Prostate gland (tissue), 2 donors: ENCODE data around the gene XXYLT1. TPM values are rescaled to one million over a fixed set of nuclear protein-coding genes. Genes with fewer than 3 reads are reported as not detected.

Experiments
- DNase-seq: peaks from one replicate; pipeline ENCODE4 v3.0.0-alpha.2; 2019; ENCODE audit warnings: low spot score
- H3K27ac ChIP-seq, 2 donors: fragments of 200-600 bp; sonication (generic); 2 replicates each; pipeline ENCODE4 v1.5.1; 2017 to 2019
- H3K27me3 ChIP-seq: fragments of 200-600 bp; sonication (generic); replicated peaks from 2 replicates; pipeline ENCODE4 v1.5.1; 2019; ENCODE audit not compliant: insufficient read depth
- H3K36me3 ChIP-seq, 2 donors: fragments of 200-600 bp; sonication (generic); 1 replicate in 1 of 2; 2 replicates in 1 of 2; pipeline versions ENCODE4 v1.5.1 to v1.8.1; 2017 to 2019
- H3K4me1 ChIP-seq: fragments of 200-600 bp; sonication (generic); replicated peaks from 2 replicates; pipeline ENCODE4 v1.5.1; 2019
- H3K4me3 ChIP-seq, 2 donors: fragments of 200-600 bp; sonication (generic); 2 replicates each; pipeline ENCODE4 v1.5.1; 2017 to 2019
- H3K9me3 ChIP-seq: fragments of 200-600 bp; sonication (generic); 2 replicates; pipeline ENCODE4 v1.5.1; 2017
- CTCF ChIP-seq, 4 experiments: fragments of 200-600 bp in 2 of 4; fragments of 450-650 bp in 2 of 4; sonication (generic) in 2 of 4; IDR thresholded peaks; 1 replicate in 3 of 4; 2 replicates in 1 of 4; pipeline ENCODE4 v1.5.1; 2016 to 2019; ENCODE audit warnings: antibody characterized with exemption in 4 of 4, mild to moderate bottlenecking in 2 of 4, moderate library complexity in 2 of 4
- POLR2A ChIP-seq: fragments of 450-650 bp; IDR thresholded peaks from one replicate; pipeline ENCODE4 v1.6.1; 2016; ENCODE audit warnings: antibody characterized with exemption, mild to moderate bottlenecking
- POLR2AphosphoS5 ChIP-seq: sonication (generic); formaldehyde crosslinking; IDR thresholded peaks from one replicate; pipeline ENCODE4 v1.6.1; 2017; ENCODE audit warnings: antibody characterized with exemption
- WGBS: methylation state at CpG from one replicate; pipeline ENCODE4 v1.1.5; 2018; 5-methylcytosine and 5-hydroxymethylcytosine counted together
- intact Hi-C: fragments of 100-400 bp; cut with DNase I; formaldehyde crosslinking; loops from one replicate; pipeline ENCODE4 v1.14.2; 2022
- total RNA-seq, 2 donors: library from RNA; depleted of rRNA; stranded (reverse); fragments of >200 nt; gene quantifications; one replicate each; pipeline ENCODE4 v1.1.0, GENCODE V29; 2016

Gene XXYLT1
- total RNA-seq, 2 donors from 2014 or later, result 14.9 to 22.7 TPM

- no peak for DNase-seq
- Histone ChIP-seq H3K36me3 (no peaks in the 10 kb centered on the region), H3K4me1 (no peaks in the 10 kb centered on the region), H3K9me3 (no peaks in the 10 kb centered on the region), H3K4me3 (no peak overlapping the region), H3K27ac (no peak overlapping the region), H3K27me3 (no peaks in the 10 kb centered on the region)
- no peak for TF ChIP-seq POLR2A
- TF ChIP-seq CTCF (IDR thresholded peaks at IDR 0.05), result no peak
- TF ChIP-seq POLR2AphosphoS5, result no peak
- intact Hi-C loops, result no loop called here
- WGBS, result 87% methylated on average over 12 of the region's 12 CpGs
Measured at GRCh38 chr3:195078891-195079440, 192.0 kb downstream of the XXYLT1 start.

DNA sequence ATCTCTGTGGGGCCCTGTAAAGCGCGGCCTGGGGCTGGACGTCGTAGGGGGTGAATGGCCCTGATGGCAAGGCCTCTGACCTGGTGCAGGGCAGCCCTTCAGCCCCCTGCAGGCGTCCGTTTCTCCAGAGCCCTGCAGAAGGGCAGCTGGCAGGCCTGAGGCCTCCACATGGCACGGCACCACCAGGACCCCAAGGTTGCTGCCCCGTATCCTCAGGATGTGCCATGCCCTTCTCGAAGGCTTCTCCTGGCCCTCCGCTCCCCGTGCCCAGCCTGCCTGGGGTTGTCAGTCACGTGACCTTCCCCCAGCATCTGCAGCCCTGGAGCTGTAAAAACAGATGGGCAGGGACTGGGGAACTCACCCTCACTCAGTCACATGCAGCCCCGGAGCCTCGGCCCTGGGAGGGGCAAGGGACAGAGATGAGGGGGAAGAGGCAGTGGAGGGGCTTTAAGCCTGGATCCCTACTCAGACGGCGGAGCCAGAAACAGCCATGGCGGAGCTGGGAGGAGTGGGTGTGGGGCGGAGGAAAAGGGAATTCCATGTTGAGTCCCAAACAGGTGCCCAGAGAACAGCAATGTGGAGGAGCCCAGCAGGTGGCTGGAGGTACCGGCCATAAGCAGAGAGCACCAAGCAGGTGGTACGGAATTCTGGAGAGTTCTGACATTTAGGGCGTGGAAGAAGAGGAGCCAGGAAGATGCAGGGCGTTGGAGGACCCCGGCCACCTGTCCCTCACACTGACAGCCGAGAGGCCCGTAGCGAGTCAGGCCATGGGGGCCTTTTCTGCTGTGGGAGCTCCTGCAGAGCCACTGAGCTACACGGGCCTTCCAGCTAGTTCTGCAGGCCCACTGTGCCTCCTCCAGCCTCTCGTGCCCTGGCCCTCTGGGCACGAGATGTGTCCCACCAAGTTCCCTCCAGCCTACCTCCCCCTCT lies 193.1 kb downstream of the XXYLT1 start:
- Histone ChIP-seq H3K4me1 (no peaks in the 10 kb centered on the region), H3K36me3 (no peaks in the 10 kb centered on the region), H3K9me3 (no peaks in the 10 kb centered on the region), H3K27ac (no peak overlapping the region), H3K27me3 (no peaks in the 10 kb centered on the region), H3K4me3 (no peak overlapping the region)
- intact Hi-C loops, result no loop called here
- WGBS, result 90% methylated on average over 25 of the region's 29 CpGs
- DNase-seq, result no peak
- no peak for TF ChIP-seq POLR2AphosphoS5
- no peak for TF ChIP-seq CTCF (IDR thresholded peaks at IDR 0.05)
- TF ChIP-seq POLR2A, result no peak

DNA sequence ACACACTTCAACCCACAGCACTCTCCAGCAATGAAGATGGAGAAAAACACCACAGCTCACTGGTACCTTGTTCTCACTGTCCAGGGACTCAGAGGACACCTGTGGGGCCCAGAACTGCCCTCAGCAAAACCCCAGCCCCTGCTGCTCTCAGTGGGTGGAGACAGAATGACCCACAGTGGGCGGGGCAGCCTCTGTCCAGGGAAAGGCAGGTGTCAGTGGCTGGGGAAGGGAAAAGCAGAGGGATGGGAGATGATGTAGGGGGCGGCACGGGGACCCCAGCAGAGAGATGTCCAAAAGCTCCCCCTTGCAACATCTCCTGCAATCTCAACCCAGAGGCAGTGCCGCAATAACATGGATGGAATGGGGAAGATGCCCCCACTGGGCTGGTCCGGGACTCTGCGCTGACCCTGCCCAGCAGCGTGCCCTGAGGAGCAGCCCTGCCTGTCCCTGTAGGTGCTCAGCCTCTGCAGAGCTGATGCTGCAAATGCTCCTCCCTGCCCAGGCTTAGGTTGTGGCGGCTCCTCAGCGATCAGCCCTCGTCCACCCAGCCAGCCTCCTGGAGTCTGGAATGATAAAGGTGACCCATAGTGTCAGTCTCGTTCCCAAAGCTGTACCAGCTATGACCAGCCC lies 193.9 kb downstream of the XXYLT1 start:
- TF ChIP-seq POLR2A, result no peak
- no peak for TF ChIP-seq POLR2AphosphoS5
- TF ChIP-seq CTCF (IDR thresholded peaks at IDR 0.05), result no peak
- no peaks in the 10 kb centered on the region for H3K36me3 ChIP-seq
- no peaks in the 10 kb centered on the region for H3K9me3 ChIP-seq
- intact Hi-C loops, result no loop called here
- H3K27me3 ChIP-seq, result no peaks in the 10 kb centered on the region
- no peak overlapping the region for H3K4me3 ChIP-seq
- no peaks in the 10 kb centered on the region for H3K4me1 ChIP-seq
- no peak for DNase-seq
- 94% methylated on average over 11 of the region's 11 CpGs for WGBS
- no peak overlapping the region for H3K27ac ChIP-seq

- TF ChIP-seq POLR2AphosphoS5 (no peak), POLR2A (no peak), CTCF (IDR thresholded peaks at IDR 0.05) (no peak)
- Histone ChIP-seq H3K27me3 (no peaks in the 10 kb centered on the region), H3K9me3 (no peaks in the 10 kb centered on the region), H3K4me1 (no peaks in the 10 kb centered on the region), H3K4me3 (no peak overlapping the region), H3K36me3 (no peaks in the 10 kb centered on the region), H3K27ac (no peak overlapping the region)
- WGBS, result 86% methylated on average over 35 of the region's 35 CpGs
- intact Hi-C loops, result no loop called here
- DNase-seq, result no peak
Measured at GRCh38 chr3:195075941-195076875, 194.8 kb downstream of the XXYLT1 start.
